MCF 10A (cell line): ENCODE data around the gene SMS. TPM values are rescaled to one million over a fixed set of nuclear protein-coding genes. Genes with fewer than 3 reads are reported as not detected.
A peak's percentile ranks its signal among the peaks of the same experiment; 100 is the strongest.

Experiments used
- BruUV-seq: library from RNA; stranded (reverse); fragments of 400-500 nt; replicated peaks from 2 replicates; lab custom pipeline; 2021; lab: Mats Ljungman, UMichigan
- CTCF ChIA-PET: fragments of 300-600 bp; sonication (Branson Sonifier 250); formaldehyde crosslinking; extraction: SDS; loops from one replicate; lab custom pipeline; 2021; ENCODE audit warnings: antibody characterized with exemption, inconsistent platforms; lab: Yijun Ruan, JAX
- POLR2A ChIA-PET: fragments of 300-600, 350-650 bp; sonication (Branson Sonifier 250); formaldehyde crosslinking; extraction: SDS; loops from one replicate; lab custom pipeline; 2020; ENCODE audit warnings: antibody characterized with exemption, inconsistent platforms; lab: Yijun Ruan, JAX
- DNase-seq: peaks from one replicate; pipeline ENCODE4 v3.0.0-alpha.2; 2018; ENCODE audit not compliant: unreplicated experiment
- H3K27ac Mint-ChIP-seq: one replicate; pipeline ENCODE4 v1.8.0; 2022; ENCODE audit warnings: mild to moderate bottlenecking, low read depth, mixed read lengths; ENCODE audit not compliant: unreplicated experiment
- H3K27me3 Mint-ChIP-seq: one replicate; pipeline ENCODE4 v1.8.0; 2022; ENCODE audit warnings: mixed read lengths; ENCODE audit not compliant: insufficient read depth, unreplicated experiment
- H3K36me3 Mint-ChIP-seq: one replicate; pipeline ENCODE4 v1.8.0; 2022; ENCODE audit warnings: mild to moderate bottlenecking, moderate library complexity, mixed read lengths; ENCODE audit not compliant: insufficient read depth, unreplicated experiment
- H3K4me1 Mint-ChIP-seq: one replicate; pipeline ENCODE4 v1.8.0; 2022; ENCODE audit warnings: mixed read lengths; ENCODE audit not compliant: insufficient read depth, unreplicated experiment
- H3K4me3 Mint-ChIP-seq: one replicate; pipeline ENCODE4 v1.8.0; 2022; ENCODE audit warnings: mild to moderate bottlenecking, moderate library complexity, mixed read lengths; ENCODE audit not compliant: unreplicated experiment
- H3K9me3 Mint-ChIP-seq: one replicate; pipeline ENCODE4 v1.8.0; 2022; ENCODE audit warnings: mixed read lengths; ENCODE audit not compliant: unreplicated experiment
- CTCF ChIP-seq: fragments of 200-600 bp; IDR thresholded peaks from one replicate; pipeline ENCODE4 v1.8.0; 2022; ENCODE audit warnings: antibody characterized with exemption, mild to moderate bottlenecking; ENCODE audit not compliant: unreplicated experiment
- intact Hi-C: fragments of 100-400 bp; cut with micrococcal nuclease; formaldehyde crosslinking; loops from 2 replicates; pipeline ENCODE4 v1.14.1; 2022
- total RNA-seq: library from RNA; stranded (reverse); gene quantifications from 2 replicates; pipeline ENCODE4 v1.2.3, GENCODE V29; 2022

SMS gene
- total RNA-seq, 1 experiment from 2014 or later: 160 TPM

GRCh38 chrX:21990832-21991231, 50.3 kb downstream of the SMS start:
- no peak for TF ChIP-seq CTCF
- BruUV-seq: no TSS peak
- no peak overlapping the region for H3K27ac Mint-ChIP-seq
- no peaks in the 10 kb centered on the region for H3K4me1 Mint-ChIP-seq
- ChIA-PET CTCF (no interaction called here), POLR2A (no interaction called here)
- H3K4me3 Mint-ChIP-seq: no peak overlapping the region
- peaks cover 64% of the 10 kb centered on the region for H3K36me3 Mint-ChIP-seq
- intact Hi-C loops: no loop called here
- H3K9me3 Mint-ChIP-seq: no peaks in the 10 kb centered on the region
- peaks cover 72% of the 10 kb centered on the region for H3K27me3 Mint-ChIP-seq
- no peak for DNase-seq

- no TSS peak for BruUV-seq
- ChIA-PET POLR2A (no interaction called here), CTCF (interaction anchor here (1.5 kb wide), 1 partner anchor 9 kb away, joined by 6 read pairs; no protein-coding TSS in a partner anchor)
- Mint-ChIP-seq H3K9me3 (no peaks in the 10 kb centered on the region), H3K27ac (no peak overlapping the region), H3K4me1 (peaks cover 6% of the 10 kb centered on the region), H3K4me3 (no peak overlapping the region), H3K36me3 (peaks cover 68% of the 10 kb centered on the region), H3K27me3 (peaks cover 72% of the 10 kb centered on the region)
- no peak for DNase-seq
- TF ChIP-seq CTCF: no peak
- intact Hi-C loops: no loop called here
These were observed 51.0 kb downstream of the SMS start for GRCh38 chrX:21991504-21991903.

DNA sequence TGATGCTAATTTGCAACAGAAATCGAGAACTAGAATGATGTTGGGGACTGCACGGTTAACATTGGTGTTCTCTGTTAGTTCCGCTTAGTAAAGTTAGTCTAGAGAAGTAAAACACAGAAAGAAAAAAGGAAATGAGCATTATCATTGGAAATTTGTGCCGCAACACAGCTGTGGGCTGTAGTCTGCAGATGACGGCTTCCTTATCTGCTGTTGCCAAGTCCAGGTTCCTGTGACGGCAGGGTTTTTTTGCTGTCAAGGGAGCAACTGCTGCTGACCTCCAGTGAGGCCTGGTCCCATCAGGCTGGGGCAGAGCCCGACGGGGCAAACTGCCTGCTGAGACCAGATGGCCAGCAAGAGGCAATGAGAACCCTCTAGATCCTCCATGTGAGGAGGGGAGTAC, 52.8 kb downstream of the SMS start:
- ChIA-PET CTCF (interaction anchor here (0.6 to 0.9 kb wide), 3 partner anchors 24 to 1379 kb away, joined by 3 read pairs; no protein-coding TSS in a partner anchor), POLR2A (no interaction called here)
- no peak overlapping the region for H3K27ac Mint-ChIP-seq
- no peak for DNase-seq
- no peaks in the 10 kb centered on the region for H3K9me3 Mint-ChIP-seq
- H3K36me3 Mint-ChIP-seq: peaks cover 57% of the 10 kb centered on the region
- H3K27me3 Mint-ChIP-seq: peaks cover 64% of the 10 kb centered on the region
- H3K4me1 Mint-ChIP-seq: peaks cover 11% of the 10 kb centered on the region
- intact Hi-C loops: no loop called here
- no peak overlapping the region for H3K4me3 Mint-ChIP-seq
- no peak for TF ChIP-seq CTCF
- no TSS peak for BruUV-seq

- no TSS peak for BruUV-seq
- Mint-ChIP-seq H3K9me3 (no peaks in the 10 kb centered on the region), H3K36me3 (peaks cover 35% of the 10 kb centered on the region), H3K4me1 (peaks cover 11% of the 10 kb centered on the region), H3K4me3 (no peak overlapping the region), H3K27me3 (peaks cover 51% of the 10 kb centered on the region), H3K27ac (peak overlapping the region; percentile 53)
- DNase-seq: peak; percentile 57
- ChIA-PET CTCF (interaction anchor here (0.6 to 1.5 kb wide), 2 partner anchors 11 to 1585 kb away, joined by 4 to 9 read pairs; no protein-coding TSS in a partner anchor), POLR2A (interaction anchor here (0.6 to 1.3 kb wide), 4 partner anchors 11 to 278 kb away, joined by 3 to 4 read pairs (median 3); no protein-coding TSS in a partner anchor)
- TF ChIP-seq CTCF: no peak
- intact Hi-C loops: no loop called here
These were observed 56.5 kb downstream of the SMS start for GRCh38 chrX:21996872-21997455.
